Astrocyte (in vitro differentiated cells and primary cell): ENCODE results near the gene OR8D1. TPM values are rescaled to one million over a fixed set of nuclear protein-coding genes. Genes with fewer than 3 reads are reported as not detected.
A peak's percentile ranks its signal among the peaks of the same experiment; 100 is the strongest.

Experiments used
- DNase-seq: peaks from one replicate; pipeline ENCODE4 v3.0.0-alpha.2; 2010; ENCODE audit warnings: low read depth
- FAIRE-seq: peaks from 2 replicates; lab custom pipeline; 2011; peaks lifted over from hg19 to GRCh38; lab: Jason Lieb, UNC
- H2AFZ ChIP-seq: 2 replicates; pipeline ENCODE4 v1.6.0; 2012; ENCODE audit warnings: low read depth, low read length, inconsistent platforms
- H3K27ac ChIP-seq: 2 replicates; pipeline ENCODE4 v1.5.1; 2011; ENCODE audit warnings: low read depth, low read length, inconsistent platforms
- H3K27me3 ChIP-seq: 2 replicates; pipeline ENCODE4 v1.6.0; 2011; ENCODE audit warnings: low read length, inconsistent platforms; ENCODE audit not compliant: insufficient read depth
- H3K36me3 ChIP-seq: 2 replicates; pipeline ENCODE4 v1.5.1; 2011; ENCODE audit warnings: low read length, inconsistent platforms; ENCODE audit not compliant: insufficient read depth
- H3K4me1 ChIP-seq: 2 replicates; pipeline ENCODE4 v1.5.1; 2011; ENCODE audit warnings: low read length, inconsistent platforms; ENCODE audit not compliant: insufficient read depth
- H3K4me2 ChIP-seq: 2 replicates; pipeline ENCODE4 v1.6.0; 2012; ENCODE audit warnings: low read length, inconsistent platforms
- H3K4me3 ChIP-seq: 2 replicates; pipeline ENCODE4 v1.5.1; 2011; ENCODE audit warnings: low read depth, mild to moderate bottlenecking, low read length, inconsistent platforms; ENCODE audit not compliant: insufficient read depth
- H3K79me2 ChIP-seq: 2 replicates; pipeline ENCODE4 v1.6.0; 2012; ENCODE audit warnings: mild to moderate bottlenecking, low read length, inconsistent platforms; ENCODE audit not compliant: insufficient read depth
- H3K9ac ChIP-seq: 2 replicates; pipeline ENCODE4 v1.6.0; 2012; ENCODE audit warnings: mild to moderate bottlenecking, low read length, inconsistent platforms
- H3K9me3 ChIP-seq: 2 replicates; pipeline ENCODE4 v1.5.1; 2012; ENCODE audit warnings: low read depth, mild to moderate bottlenecking, low read length, inconsistent platforms; ENCODE audit not compliant: insufficient read depth
- H4K20me1 ChIP-seq: 2 replicates; pipeline ENCODE4 v1.6.0; 2012; ENCODE audit warnings: low read length, inconsistent platforms; ENCODE audit not compliant: insufficient read depth
- H3K27ac Mint-ChIP-seq: one replicate; pipeline ENCODE4 v1.8.0; 2021; ENCODE audit warnings: mild to moderate bottlenecking, mixed read lengths; ENCODE audit not compliant: unreplicated experiment
- H3K27me3 Mint-ChIP-seq: one replicate; pipeline ENCODE4 v1.8.0; 2021; ENCODE audit warnings: low read depth, mixed read lengths; ENCODE audit not compliant: unreplicated experiment
- H3K36me3 Mint-ChIP-seq: one replicate; pipeline ENCODE4 v1.8.0; 2021; ENCODE audit warnings: low read depth, mixed read lengths; ENCODE audit not compliant: unreplicated experiment
- H3K4me1 Mint-ChIP-seq: one replicate; pipeline ENCODE4 v1.8.0; 2021; ENCODE audit warnings: low read depth, mixed read lengths; ENCODE audit not compliant: unreplicated experiment
- H3K4me3 Mint-ChIP-seq: one replicate; pipeline ENCODE4 v1.8.0; 2021; ENCODE audit warnings: mild to moderate bottlenecking, moderate library complexity, mixed read lengths; ENCODE audit not compliant: unreplicated experiment
- H3K9me3 Mint-ChIP-seq: one replicate; pipeline ENCODE4 v1.8.0; 2021; ENCODE audit warnings: mild to moderate bottlenecking, mixed read lengths; ENCODE audit not compliant: unreplicated experiment
- CTCF ChIP-seq: IDR thresholded peaks from 2 replicates; pipeline ENCODE4 v1.5.1; 2011; ENCODE audit warnings: low read depth, mild to moderate bottlenecking, inconsistent platforms, low read length, moderate library complexity; ENCODE audit not compliant: insufficient read depth
- EZH2 ChIP-seq: IDR thresholded peaks from 2 replicates; pipeline ENCODE4 v1.6.1; 2012; ENCODE audit warnings: mild to moderate bottlenecking, low read length, inconsistent platforms; ENCODE audit not compliant: insufficient read depth
- total RNA-seq: library from RNA; stranded (reverse); gene quantifications from 2 replicates; pipeline ENCODE4 v1.2.1, GENCODE V29; 2021

The OR8D1 gene
- total RNA-seq, 1 donor from 2014 or later: not detected

GRCh38 chr11:124285610-124286344 is 28.0 kb downstream of the OR8D1 start:
- H3K36me3 Mint-ChIP-seq: no peaks in the 10 kb centered on the region
- peak overlapping the region; percentile 72 for H3K4me2 ChIP-seq

GRCh38 chr11:124278261-124278660 is 35.5 kb downstream of the OR8D1 start:
- H2AFZ ChIP-seq: no peak overlapping the region
- H3K79me2 ChIP-seq: no peaks in the 10 kb centered on the region
- peaks cover 3% of the 10 kb centered on the region for H3K9me3 Mint-ChIP-seq
- DNase-seq: peak; percentile 14
- H4K20me1 ChIP-seq: no peaks in the 10 kb centered on the region
- H3K27me3 ChIP-seq: peaks cover 3% of the 10 kb centered on the region
- no peak overlapping the region for H3K27ac Mint-ChIP-seq
- FAIRE-seq: no peak
- H3K36me3 Mint-ChIP-seq: no peaks in the 10 kb centered on the region
- no peak overlapping the region for H3K9ac ChIP-seq
- TF ChIP-seq EZH2 (no peak), CTCF (no peak)
- no peaks in the 10 kb centered on the region for H3K9me3 ChIP-seq
- H3K4me3 Mint-ChIP-seq: no peak overlapping the region
- H3K27me3 Mint-ChIP-seq: no peaks in the 10 kb centered on the region
- no peaks in the 10 kb centered on the region for H3K4me1 ChIP-seq
- H3K4me2 ChIP-seq: no peak overlapping the region
- no peaks in the 10 kb centered on the region for H3K4me1 Mint-ChIP-seq
- no peaks in the 10 kb centered on the region for H3K36me3 ChIP-seq
- no peak overlapping the region for H3K4me3 ChIP-seq
- H3K27ac ChIP-seq: no peak overlapping the region

More at GRCh38 chr11:124285610-124286344, 28.0 kb downstream of the OR8D1 start:
- H2AFZ ChIP-seq: no peak overlapping the region
- Mint-ChIP-seq H3K4me3 (no peak overlapping the region), H3K27ac (no peak overlapping the region), H3K27me3 (no peaks in the 10 kb centered on the region), H3K9me3 (peaks cover 1% of the 10 kb centered on the region), H3K4me1 (peaks cover 8% of the 10 kb centered on the region)
- peak overlapping the region; percentile 62 for H3K9ac ChIP-seq
- FAIRE-seq (peak; percentile 66), DNase-seq (peak; percentile 84)
- no peaks in the 10 kb centered on the region for H4K20me1 ChIP-seq
- H3K27ac ChIP-seq: peak overlapping the region; percentile 80
- H3K4me3 ChIP-seq: no peak overlapping the region
- no peaks in the 10 kb centered on the region for H3K36me3 ChIP-seq
- peaks cover 11% of the 10 kb centered on the region for H3K4me1 ChIP-seq
- no peaks in the 10 kb centered on the region for H3K79me2 ChIP-seq
- peak; percentile 22 for TF ChIP-seq CTCF
- no peak for TF ChIP-seq EZH2
- no peaks in the 10 kb centered on the region for H3K27me3 ChIP-seq
- H3K9me3 ChIP-seq: no peaks in the 10 kb centered on the region

- H3K4me3 ChIP-seq: no peak overlapping the region
- no peak overlapping the region for H3K4me2 ChIP-seq
- no peaks in the 10 kb centered on the region for H3K9me3 ChIP-seq
- no peaks in the 10 kb centered on the region for H4K20me1 ChIP-seq
- no peaks in the 10 kb centered on the region for H3K4me1 Mint-ChIP-seq
- H3K36me3 ChIP-seq: no peaks in the 10 kb centered on the region
- no peak for TF ChIP-seq CTCF
- no peak for TF ChIP-seq EZH2
- H3K27me3 Mint-ChIP-seq: no peaks in the 10 kb centered on the region
- H2AFZ ChIP-seq: no peak overlapping the region
- peaks cover 3% of the 10 kb centered on the region for H3K9me3 Mint-ChIP-seq
- no peaks in the 10 kb centered on the region for H3K79me2 ChIP-seq
- H3K27ac Mint-ChIP-seq: no peak overlapping the region
- FAIRE-seq (no peak), DNase-seq (no peak)
- H3K4me1 ChIP-seq: no peaks in the 10 kb centered on the region
- H3K9ac ChIP-seq: no peak overlapping the region
- peaks cover 3% of the 10 kb centered on the region for H3K27me3 ChIP-seq
- H3K4me3 Mint-ChIP-seq: no peak overlapping the region
- no peaks in the 10 kb centered on the region for H3K36me3 Mint-ChIP-seq
- no peak overlapping the region for H3K27ac ChIP-seq
Measured at GRCh38 chr11:124277804-124278203, 35.9 kb downstream of the OR8D1 start.
